ENCODE data around the gene TOR3A.

DNA sequence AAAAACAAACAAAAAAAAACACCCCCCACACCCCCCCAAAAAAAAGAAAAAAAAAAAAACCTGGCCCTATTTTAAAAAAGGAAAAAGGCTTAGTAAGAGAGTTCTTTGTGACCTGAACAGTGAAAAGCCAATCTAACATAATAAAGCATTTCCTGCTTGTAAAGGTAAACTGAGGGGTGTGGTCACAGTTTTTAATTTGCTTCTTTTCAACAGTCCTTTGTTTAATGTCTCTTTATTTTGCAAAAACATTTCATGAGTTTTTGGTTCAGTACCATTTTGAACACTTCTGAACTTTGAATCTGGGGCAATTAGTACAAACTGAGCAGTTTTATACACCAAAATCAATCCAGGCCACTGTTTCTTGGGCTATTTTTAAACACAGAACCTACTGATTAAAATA, 37.6 kb downstream of the TOR3A start:
- TF ChIP-seq EZH2 (IDR thresholded peaks at IDR 0.05; ENCODE audit: insufficient read depth, low read length) (no peak), CTCF (IDR thresholded peaks at IDR 0.05; ENCODE audit: insufficient read depth, low read depth, low read length) (no peak)
